Measurements from ENCODE around the gene PXYLP1.

GRCh38 chr3:141216975-141217374 lies 14.7 kb upstream of the PXYLP1 start:
- TF ChIP-seq, protein P1, sequence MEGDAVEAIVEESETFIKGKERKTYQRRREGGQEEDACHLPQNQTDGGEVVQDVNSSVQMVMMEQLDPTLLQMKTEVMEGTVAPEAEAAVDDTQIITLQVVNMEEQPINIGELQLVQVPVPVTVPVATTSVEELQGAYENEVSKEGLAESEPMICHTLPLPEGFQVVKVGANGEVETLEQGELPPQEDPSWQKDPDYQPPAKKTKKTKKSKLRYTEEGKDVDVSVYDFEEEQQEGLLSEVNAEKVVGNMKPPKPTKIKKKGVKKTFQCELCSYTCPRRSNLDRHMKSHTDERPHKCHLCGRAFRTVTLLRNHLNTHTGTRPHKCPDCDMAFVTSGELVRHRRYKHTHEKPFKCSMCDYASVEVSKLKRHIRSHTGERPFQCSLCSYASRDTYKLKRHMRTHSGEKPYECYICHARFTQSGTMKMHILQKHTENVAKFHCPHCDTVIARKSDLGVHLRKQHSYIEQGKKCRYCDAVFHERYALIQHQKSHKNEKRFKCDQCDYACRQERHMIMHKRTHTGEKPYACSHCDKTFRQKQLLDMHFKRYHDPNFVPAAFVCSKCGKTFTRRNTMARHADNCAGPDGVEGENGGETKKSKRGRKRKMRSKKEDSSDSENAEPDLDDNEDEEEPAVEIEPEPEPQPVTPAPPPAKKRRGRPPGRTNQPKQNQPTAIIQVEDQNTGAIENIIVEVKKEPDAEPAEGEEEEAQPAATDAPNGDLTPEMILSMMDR (IDR thresholded peaks at IDR 0.05; ENCODE audit: low read depth, low read length) = no peak
- TF ChIP-seq, protein P2, sequence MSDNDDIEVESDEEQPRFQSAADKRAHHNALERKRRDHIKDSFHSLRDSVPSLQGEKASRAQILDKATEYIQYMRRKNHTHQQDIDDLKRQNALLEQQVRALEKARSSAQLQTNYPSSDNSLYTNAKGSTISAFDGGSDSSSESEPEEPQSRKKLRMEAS (IDR thresholded peaks at IDR 0.05; ENCODE audit: low read depth, low read length) = no peak
- TF ChIP-seq POLR2A (IDR thresholded peaks at IDR 0.05; ENCODE audit: extremely low read depth, insufficient read length) (no peak), MYC (IDR thresholded peaks at IDR 0.05; ENCODE audit: low read depth, low read length) (no peak)

Data from NB4 (cell line).